Measurements from ENCODE around the gene MAPKBP1.
A peak's percentile ranks its signal among the peaks of the same experiment; 100 is the strongest.
"Not testable (repeated sequence)": the region's sequence is repeated elsewhere in the genome, so short reads cannot be mapped to it uniquely, and the experiment has no call there.

MAPKBP1 gene, protein sequence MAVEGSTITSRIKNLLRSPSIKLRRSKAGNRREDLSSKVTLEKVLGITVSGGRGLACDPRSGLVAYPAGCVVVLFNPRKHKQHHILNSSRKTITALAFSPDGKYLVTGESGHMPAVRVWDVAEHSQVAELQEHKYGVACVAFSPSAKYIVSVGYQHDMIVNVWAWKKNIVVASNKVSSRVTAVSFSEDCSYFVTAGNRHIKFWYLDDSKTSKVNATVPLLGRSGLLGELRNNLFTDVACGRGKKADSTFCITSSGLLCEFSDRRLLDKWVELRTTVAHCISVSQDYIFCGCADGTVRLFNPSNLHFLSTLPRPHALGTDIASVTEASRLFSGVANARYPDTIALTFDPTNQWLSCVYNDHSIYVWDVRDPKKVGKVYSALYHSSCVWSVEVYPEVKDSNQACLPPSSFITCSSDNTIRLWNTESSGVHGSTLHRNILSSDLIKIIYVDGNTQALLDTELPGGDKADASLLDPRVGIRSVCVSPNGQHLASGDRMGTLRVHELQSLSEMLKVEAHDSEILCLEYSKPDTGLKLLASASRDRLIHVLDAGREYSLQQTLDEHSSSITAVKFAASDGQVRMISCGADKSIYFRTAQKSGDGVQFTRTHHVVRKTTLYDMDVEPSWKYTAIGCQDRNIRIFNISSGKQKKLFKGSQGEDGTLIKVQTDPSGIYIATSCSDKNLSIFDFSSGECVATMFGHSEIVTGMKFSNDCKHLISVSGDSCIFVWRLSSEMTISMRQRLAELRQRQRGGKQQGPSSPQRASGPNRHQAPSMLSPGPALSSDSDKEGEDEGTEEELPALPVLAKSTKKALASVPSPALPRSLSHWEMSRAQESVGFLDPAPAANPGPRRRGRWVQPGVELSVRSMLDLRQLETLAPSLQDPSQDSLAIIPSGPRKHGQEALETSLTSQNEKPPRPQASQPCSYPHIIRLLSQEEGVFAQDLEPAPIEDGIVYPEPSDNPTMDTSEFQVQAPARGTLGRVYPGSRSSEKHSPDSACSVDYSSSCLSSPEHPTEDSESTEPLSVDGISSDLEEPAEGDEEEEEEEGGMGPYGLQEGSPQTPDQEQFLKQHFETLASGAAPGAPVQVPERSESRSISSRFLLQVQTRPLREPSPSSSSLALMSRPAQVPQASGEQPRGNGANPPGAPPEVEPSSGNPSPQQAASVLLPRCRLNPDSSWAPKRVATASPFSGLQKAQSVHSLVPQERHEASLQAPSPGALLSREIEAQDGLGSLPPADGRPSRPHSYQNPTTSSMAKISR (N-terminal part only)

DNA sequence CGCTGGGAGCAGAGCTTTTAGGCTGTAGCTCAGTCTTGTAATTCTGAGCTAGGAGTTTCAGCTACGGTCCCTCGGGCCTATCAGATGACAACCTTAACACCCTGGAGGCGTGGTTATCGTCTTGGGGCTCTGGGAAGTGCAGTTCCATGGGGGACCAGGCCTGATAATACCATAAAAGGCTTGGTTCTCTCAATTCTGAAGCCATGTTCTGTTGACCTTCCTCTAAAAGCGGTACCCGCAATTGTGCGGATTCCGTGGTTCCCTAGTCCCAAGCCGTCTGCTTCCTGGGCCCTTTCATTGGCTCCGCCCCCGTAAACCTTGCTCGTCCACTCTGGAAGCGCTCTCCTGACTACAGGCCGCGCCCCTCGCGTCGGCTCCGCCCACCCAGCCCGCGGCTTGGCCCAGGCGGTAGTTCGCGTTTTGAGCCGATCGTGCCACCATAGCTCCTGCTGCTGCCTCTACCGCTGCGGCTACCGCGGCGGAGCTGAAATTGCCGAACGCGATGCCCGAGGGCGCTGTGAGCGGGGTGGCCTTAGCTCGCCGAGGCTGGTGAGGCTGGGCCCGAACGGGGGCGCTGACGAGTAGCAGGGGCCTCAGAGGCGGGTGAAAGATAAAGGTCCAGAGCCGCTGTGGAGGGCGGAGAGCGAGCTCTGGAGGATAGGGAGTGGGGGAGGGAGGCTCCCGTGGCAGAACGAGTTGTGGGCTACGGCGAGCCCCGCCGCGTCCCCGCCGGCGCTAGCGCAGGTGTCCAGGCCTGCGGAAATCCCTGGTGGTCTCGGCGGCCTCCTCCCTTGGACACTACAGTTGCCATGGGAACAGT is at the start of gene MAPKBP1:
Gene MAPKBP1 (plus strand): TSS at position 423 of the 820 bp plus-strand sequence. CDS start 792 bp downstream, outside the sequence.
- DNase-seq (ENCODE audit: low read depth) = peak; percentile 96

GRCh38 chr15:41727143-41727542 is 47.1 kb upstream of the MAPKBP1 start:
- no peak for DNase-seq (ENCODE audit: low read depth)

- DNase-seq (ENCODE audit: low read depth) = not testable (repeated sequence)
Observed at GRCh38 chr15:41728061-41728460, 46.2 kb upstream of the MAPKBP1 start.

- DNase-seq (ENCODE audit: low read depth) = no peak
Observed at GRCh38 chr15:41730543-41730942, 43.7 kb upstream of the MAPKBP1 start.

DNA sequence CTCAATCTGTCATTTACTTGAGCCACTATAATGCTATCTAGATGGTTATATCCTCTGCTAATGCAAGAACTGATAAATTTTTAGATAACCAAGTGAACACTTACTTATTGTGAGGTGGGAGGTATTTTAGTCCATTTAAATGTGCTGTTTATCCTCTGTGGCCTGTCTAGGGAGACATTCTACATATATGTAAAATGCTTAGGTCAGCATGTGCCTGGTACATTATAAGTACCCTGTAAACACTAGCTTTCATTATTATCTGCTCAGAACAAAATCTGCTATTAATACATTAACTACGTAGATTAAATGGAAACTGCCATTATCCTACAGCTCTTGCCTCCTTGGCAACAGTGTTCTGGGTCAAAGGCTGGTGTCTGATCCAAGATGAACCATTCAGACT is 41.8 kb upstream of the MAPKBP1 start:
- DNase-seq (ENCODE audit: low read depth) = no peak

- no peak for DNase-seq (ENCODE audit: low read depth)
Observed at GRCh38 chr15:41734079-41734478, 40.2 kb upstream of the MAPKBP1 start.

DNA sequence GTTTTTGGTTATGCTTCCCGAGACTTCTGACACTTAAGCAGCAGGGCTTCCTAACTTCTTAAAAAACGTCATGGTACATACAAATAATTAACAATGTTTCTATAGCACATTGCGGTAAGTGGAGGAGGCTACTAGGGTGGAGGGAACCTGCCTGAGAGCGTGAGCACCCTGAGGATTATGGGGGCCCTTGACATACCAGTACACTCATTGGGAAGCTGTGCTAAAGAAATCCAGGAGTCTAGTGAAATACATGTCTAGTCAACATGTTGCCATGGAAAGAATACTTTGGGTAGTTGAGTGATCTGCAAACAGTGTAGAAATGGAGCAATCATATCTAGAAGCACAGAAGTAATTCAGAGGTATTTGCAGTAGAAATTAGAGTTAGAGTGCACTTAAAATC is 39.2 kb upstream of the MAPKBP1 start:
- DNase-seq (ENCODE audit: low read depth) = no peak

DNA sequence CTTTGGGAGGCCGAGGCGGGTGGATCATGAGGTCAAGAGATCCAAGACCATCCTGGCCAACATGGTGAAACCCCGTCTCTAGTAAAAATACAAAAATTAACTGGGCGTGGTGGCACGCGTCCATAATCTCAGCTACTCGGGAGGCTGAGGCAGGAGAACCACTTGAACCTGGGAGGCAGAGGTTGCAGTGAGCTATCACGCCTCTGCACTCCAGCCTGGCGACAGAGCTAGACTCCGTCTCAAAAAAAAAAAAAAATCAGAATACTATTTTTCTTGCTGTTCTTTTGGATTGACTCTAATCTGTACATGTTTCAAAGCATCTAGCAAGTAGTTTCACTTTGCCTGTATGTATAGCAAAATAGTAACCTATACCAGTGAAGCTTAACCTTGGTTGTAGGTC is 38.8 kb upstream of the MAPKBP1 start:
- DNase-seq (ENCODE audit: low read depth) = not testable (repeated sequence)

DNA sequence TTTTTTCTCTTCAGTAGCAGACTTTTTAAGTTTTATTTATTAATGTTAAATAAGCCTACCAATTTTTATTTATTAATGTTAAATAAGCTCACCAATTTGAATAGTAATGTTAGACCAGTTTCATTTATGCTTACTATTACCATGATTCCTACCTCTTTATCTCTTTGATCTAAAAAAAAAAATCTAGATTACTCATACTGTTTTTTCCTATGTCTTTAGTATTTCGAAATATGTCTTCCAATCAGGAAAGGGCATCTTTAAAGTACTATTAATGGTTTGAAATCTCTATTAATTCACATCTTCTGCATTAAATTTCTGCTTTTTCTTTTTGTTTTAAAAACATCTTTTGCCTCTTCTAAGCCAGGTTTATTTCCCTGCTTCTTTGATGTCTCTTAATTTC is 27.5 kb upstream of the MAPKBP1 start:
- DNase-seq (ENCODE audit: low read depth) = no peak

GRCh38 chr15:41756198-41756597 is 18.1 kb upstream of the MAPKBP1 start:
- no peak for DNase-seq (ENCODE audit: low read depth)

DNA sequence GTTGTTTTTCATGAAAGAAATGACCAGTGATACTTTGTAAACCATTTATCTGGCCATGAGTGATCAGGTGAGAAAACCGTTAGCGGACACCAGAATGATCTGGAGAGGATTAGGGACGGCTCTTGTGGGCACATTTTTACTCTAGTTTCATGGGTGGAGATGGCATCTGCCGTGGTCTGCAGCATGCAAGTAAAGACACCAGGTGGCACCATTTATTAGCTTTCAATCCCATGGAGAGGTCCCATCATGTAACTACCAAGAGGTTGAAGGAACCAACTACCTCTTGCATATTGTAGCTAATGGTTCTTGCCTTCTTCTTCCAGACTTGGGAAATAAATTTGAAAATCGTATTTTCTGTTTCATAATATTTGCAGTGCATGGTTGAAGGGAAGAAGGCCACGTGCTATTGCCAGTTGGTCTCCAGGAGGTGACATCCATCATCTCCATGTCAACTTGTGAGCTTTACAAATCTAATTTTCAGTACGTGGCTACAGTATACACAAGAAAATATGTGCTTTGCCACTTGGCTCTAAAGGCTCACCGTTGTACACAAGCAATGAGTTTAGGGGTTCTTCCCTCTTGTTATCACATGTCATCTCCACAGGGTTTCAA is 1.5 kb upstream of the MAPKBP1 start:
- peak; percentile 47 for DNase-seq (ENCODE audit: low read depth)

DNA sequence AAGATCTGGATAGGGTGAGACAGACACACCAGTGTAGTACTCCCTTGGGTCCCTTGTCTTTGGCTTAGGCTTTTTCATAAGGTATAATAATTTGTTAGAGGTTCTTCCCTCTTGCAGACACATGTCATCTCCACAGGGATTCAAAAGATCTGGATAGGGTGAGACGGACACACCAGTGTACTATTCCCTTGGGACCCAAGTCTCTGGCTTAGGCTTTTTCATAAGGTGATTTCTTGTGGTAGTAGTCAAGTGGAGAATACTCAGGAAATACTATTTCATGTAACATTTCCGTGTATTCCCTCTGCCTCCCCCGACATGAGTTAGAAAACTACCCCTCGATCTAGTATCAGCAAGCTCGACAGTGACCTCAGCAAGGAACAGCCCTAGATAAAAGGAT is 954 bp upstream of the MAPKBP1 start:
- DNase-seq (ENCODE audit: low read depth) = no peak

DNA sequence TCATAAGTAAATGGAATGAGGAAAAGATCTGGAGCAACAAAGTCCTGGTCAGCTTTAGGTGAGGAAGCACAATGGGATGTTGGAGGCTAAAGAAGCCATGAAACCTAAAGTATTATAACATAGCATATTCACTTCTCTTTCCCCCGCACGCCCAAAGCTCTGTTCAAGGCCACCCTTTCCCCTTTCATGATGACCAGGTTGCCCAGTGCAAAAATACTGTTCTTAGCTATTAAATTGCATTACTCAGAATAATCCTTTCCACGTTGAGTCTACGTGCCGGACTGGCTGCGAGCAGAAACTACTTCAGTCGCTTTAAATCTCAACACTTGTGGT is 589 bp upstream of the MAPKBP1 start:
- no peak for DNase-seq (ENCODE audit: low read depth)

- no peak for DNase-seq (ENCODE audit: low read depth)
Observed at GRCh38 chr15:41774882-41775417, 666 bp downstream of the MAPKBP1 start.

DNA sequence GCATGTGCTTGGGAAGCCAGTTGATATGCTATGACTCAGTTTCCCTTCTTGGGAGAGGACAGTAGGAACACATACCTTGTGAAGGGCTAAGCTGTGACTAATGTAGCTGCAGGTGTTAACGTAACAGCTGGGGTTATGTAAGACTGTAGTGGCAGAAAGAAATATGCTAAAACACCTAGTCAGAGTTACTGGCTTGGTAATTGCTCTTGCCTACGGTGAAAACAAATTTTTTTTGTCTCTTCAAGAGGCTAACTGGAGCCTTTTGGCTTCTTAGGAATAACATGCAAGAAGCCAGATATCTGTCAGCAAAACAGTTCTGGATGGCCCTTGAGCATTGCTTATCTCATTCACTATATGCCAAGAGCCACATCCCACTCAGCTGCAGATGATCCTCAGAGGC is 1.4 kb downstream of the MAPKBP1 start:
- no peak for DNase-seq (ENCODE audit: low read depth)

DNA sequence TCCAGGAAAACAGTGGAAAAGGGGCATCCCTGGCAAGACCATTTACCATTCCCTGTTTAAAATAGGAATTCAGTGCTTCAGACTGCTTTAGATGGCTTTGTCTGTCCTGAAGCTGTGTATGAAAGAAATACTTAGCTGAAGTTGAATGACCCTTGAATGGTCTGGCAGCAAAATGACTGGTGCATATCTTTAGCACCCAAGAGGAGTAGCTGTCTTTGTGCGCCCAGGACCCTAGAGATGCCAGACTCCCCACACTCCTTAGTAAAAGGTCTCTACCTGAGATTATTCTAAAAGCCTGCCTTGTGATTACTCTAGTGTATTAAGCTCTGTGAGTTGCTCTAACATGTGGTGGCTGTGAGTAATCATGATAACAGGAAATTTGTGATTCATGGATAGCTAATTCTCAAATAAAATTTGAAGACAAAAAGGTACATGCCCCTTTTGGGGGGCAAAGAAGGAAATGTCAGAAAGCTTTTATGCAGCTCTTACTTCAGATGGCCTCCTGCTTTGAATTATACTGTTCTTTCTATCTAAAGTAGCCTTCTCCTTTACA is 3.2 kb downstream of the MAPKBP1 start:
- no peak for DNase-seq (ENCODE audit: low read depth)

GRCh38 chr15:41778521-41778920 is 4.2 kb downstream of the MAPKBP1 start:
- no peak for DNase-seq (ENCODE audit: low read depth)

- no peak for DNase-seq (ENCODE audit: low read depth)
Observed at GRCh38 chr15:41779662-41780157, 5.4 kb downstream of the MAPKBP1 start.

DNA sequence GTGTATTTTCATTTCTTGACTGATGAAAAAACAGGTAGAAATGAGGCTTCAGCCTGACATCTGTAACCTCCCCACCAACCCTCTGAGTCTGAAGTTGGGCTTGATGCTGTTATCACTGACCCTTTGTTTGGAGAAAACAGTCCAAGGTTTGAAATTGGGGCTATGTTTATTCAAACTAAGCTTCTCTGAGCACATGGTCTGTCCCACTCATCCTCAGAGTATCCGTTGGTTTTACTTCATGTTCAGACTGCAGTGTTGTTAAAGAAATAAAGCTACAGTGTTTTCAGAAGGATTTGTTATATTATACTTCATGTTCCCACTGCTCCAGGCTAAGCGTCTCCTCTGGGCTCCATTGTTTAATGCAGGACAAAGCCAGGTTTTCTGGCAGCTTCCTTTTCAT is 6.0 kb downstream of the MAPKBP1 start:
- DNase-seq (ENCODE audit: low read depth) = no peak

GRCh38 chr15:41780727-41781126 is 6.4 kb downstream of the MAPKBP1 start:
- no peak for DNase-seq (ENCODE audit: low read depth)

Measured in GM04504 (cell line).